OCI-LY7 (cell line): Measurements from ENCODE around the gene RAPGEF2. TPM values are rescaled to one million over a fixed set of nuclear protein-coding genes. Genes with fewer than 3 reads are reported as not detected.

ENCODE experiments used
- BruUV-seq: library from RNA; stranded (reverse); fragments of 400-500 nt; replicated peaks from 2 replicates; lab custom pipeline; 2021; lab: Mats Ljungman, UMichigan
- CTCF ChIA-PET: fragments of 300-600 bp; sonication (Branson Sonifier 250); formaldehyde crosslinking; loops from one replicate; lab custom pipeline; 2022; ENCODE audit warnings: antibody characterized with exemption; ENCODE audit not compliant: unreplicated experiment; lab: Charles Lee
- POLR2A ChIA-PET: fragments of 300-600 bp; sonication (Branson Sonifier 250); formaldehyde crosslinking; loops from one replicate; lab custom pipeline; 2022; ENCODE audit warnings: antibody characterized with exemption; lab: Charles Lee
- DNase-seq: peaks from one replicate; pipeline ENCODE4 v3.0.0-alpha.2; 2015; ENCODE audit warnings: low spot score
- H2AFZ ChIP-seq: fragments of 200-600 bp; sonication (generic), shearing (Covaris generic); 2 replicates; pipeline ENCODE4 v1.6.1; 2014; ENCODE audit warnings: mild to moderate bottlenecking, antibody characterized with exemption, low read length, moderate library complexity
- H3K27ac ChIP-seq: fragments of 200-600 bp; sonication (generic); 2 replicates; pipeline ENCODE4 v1.5.1; 2014; ENCODE audit warnings: mixed run types, low read depth, mild to moderate bottlenecking, moderate library complexity, low read length, inconsistent platforms; ENCODE audit not compliant: poor library complexity, severe bottlenecking
- H3K36me3 ChIP-seq: fragments of 200-600 bp; sonication (generic); 2 replicates; pipeline ENCODE4 v1.6.1; 2014; ENCODE audit warnings: mild to moderate bottlenecking, antibody characterized with exemption, low read length, moderate library complexity, mixed read lengths; ENCODE audit not compliant: insufficient read depth
- H3K4me1 ChIP-seq: fragments of 200-600 bp; sonication (generic); 2 replicates; pipeline ENCODE4 v1.5.1; 2014; ENCODE audit warnings: mild to moderate bottlenecking, low read length; ENCODE audit not compliant: insufficient read depth, poor library complexity, severe bottlenecking
- H3K4me2 ChIP-seq: fragments of 200-600 bp; sonication (generic); 2 replicates; pipeline ENCODE4 v1.6.1; 2014; ENCODE audit warnings: mild to moderate bottlenecking, low read length
- H3K4me3 ChIP-seq: fragments of 200-600 bp; sonication (generic); 2 replicates; pipeline ENCODE4 v1.5.1; 2014; ENCODE audit warnings: mild to moderate bottlenecking, low read depth, low read length; ENCODE audit not compliant: poor library complexity, severe bottlenecking
- H3K79me2 ChIP-seq: fragments of 200-600 bp; sonication (generic); 2 replicates; pipeline ENCODE4 v1.6.1; 2016; ENCODE audit warnings: low read depth, mild to moderate bottlenecking, low read length, moderate library complexity, mixed read lengths; ENCODE audit not compliant: insufficient read depth
- H3K9me2 ChIP-seq: fragments of 200-600 bp; sonication (generic); 2 replicates; pipeline ENCODE4 v1.6.1; 2016; ENCODE audit warnings: mild to moderate bottlenecking, low read length, mixed read lengths; ENCODE audit not compliant: insufficient read depth
- H3K9me3 ChIP-seq: fragments of 200-600 bp; sonication (generic); 2 replicates; pipeline ENCODE4 v1.6.1; 2014; ENCODE audit warnings: mild to moderate bottlenecking, mixed run types, low read length, mixed read lengths
- H4K20me1 ChIP-seq: fragments of 200-600 bp; sonication (generic); 2 replicates; pipeline ENCODE4 v1.6.1; 2014; ENCODE audit warnings: mild to moderate bottlenecking, antibody characterized with exemption, low read length, moderate library complexity, mixed read lengths; ENCODE audit not compliant: insufficient read depth
- CTCF ChIP-seq: fragments of 200-600 bp; sonication (generic); conservative IDR thresholded peaks from 2 replicates; pipeline ENCODE4 v1.5.1; 2014; ENCODE audit warnings: mild to moderate bottlenecking, antibody characterized with exemption, low read length, moderate library complexity, mixed read lengths
- EZH2phosphoT487 ChIP-seq: fragments of 200-600 bp; sonication (generic); IDR thresholded peaks from 2 replicates; pipeline ENCODE4 v1.6.1; 2018; ENCODE audit warnings: low read depth, borderline replicate concordance, mild to moderate bottlenecking, mixed run types, antibody characterized with exemption, low read length, moderate library complexity, mixed read lengths
- intact Hi-C: fragments of 100-400 bp; cut with micrococcal nuclease; formaldehyde crosslinking; loops from one replicate; pipeline ENCODE4 v1.10.0; 2022; ENCODE audit not compliant: unreplicated experiment
- total RNA-seq, 2 experiments: library from RNA; depleted of rRNA in 1 of 2; stranded (reverse); fragments of >200 nt in 1 of 2; shearing (Covaris generic) in 1 of 2; gene quantifications; 2 replicates each; pipeline ENCODE4 v1.2.3, GENCODE V29; 2014 to 2022

Gene RAPGEF2
- total RNA-seq, 2 experiments from 2014 or later, result 4.6 to 6.5 TPM

GRCh38 chr4:159269116-159269515 is 166.2 kb downstream of the RAPGEF2 start:
- intact Hi-C loops, result no loop called here

GRCh38 chr4:159269956-159270355 is 167.1 kb downstream of the RAPGEF2 start:
- no peaks in the 10 kb centered on the region for H3K9me3 ChIP-seq
- TF ChIP-seq CTCF (no peak), EZH2phosphoT487 (no peak)
- CTCF ChIA-PET, result no interaction called here
- no peak overlapping the region for H2AFZ ChIP-seq
- no peaks in the 10 kb centered on the region for H3K79me2 ChIP-seq
- H3K4me3 ChIP-seq, result no peak overlapping the region
- DNase-seq, result no peak
- no peak overlapping the region for H3K4me2 ChIP-seq
- H3K9me2 ChIP-seq, result no peaks in the 10 kb centered on the region
- no peaks in the 10 kb centered on the region for H3K36me3 ChIP-seq
- H3K27ac ChIP-seq, result no peak overlapping the region
- BruUV-seq, result no TSS peak
- intact Hi-C loops, result no loop called here
- no peaks in the 10 kb centered on the region for H4K20me1 ChIP-seq
- POLR2A ChIA-PET, result no interaction called here
- no peaks in the 10 kb centered on the region for H3K4me1 ChIP-seq

More at GRCh38 chr4:159269116-159269515, 166.2 kb downstream of the RAPGEF2 start:
- Histone ChIP-seq H3K4me1 (no peaks in the 10 kb centered on the region), H3K4me3 (no peak overlapping the region), H2AFZ (no peak overlapping the region), H3K4me2 (no peak overlapping the region), H3K27ac (no peak overlapping the region), H4K20me1 (no peaks in the 10 kb centered on the region), H3K9me3 (no peaks in the 10 kb centered on the region), H3K79me2 (no peaks in the 10 kb centered on the region), H3K36me3 (no peaks in the 10 kb centered on the region), H3K9me2 (no peaks in the 10 kb centered on the region)
- no peak for DNase-seq
- CTCF ChIA-PET, result no interaction called here
- POLR2A ChIA-PET, result no interaction called here
- no TSS peak for BruUV-seq
- TF ChIP-seq EZH2phosphoT487, result no peak

- intact Hi-C loops, result no loop called here
- CTCF ChIA-PET, result no interaction called here
- no peak overlapping the region for H3K27ac ChIP-seq
- no peaks in the 10 kb centered on the region for H3K36me3 ChIP-seq
- DNase-seq, result no peak
- no peaks in the 10 kb centered on the region for H4K20me1 ChIP-seq
- H3K4me1 ChIP-seq, result no peaks in the 10 kb centered on the region
- H3K9me2 ChIP-seq, result no peaks in the 10 kb centered on the region
- H3K9me3 ChIP-seq, result no peaks in the 10 kb centered on the region
- no peak overlapping the region for H3K4me2 ChIP-seq
- no peak overlapping the region for H2AFZ ChIP-seq
- BruUV-seq, result no TSS peak
- no peak overlapping the region for H3K4me3 ChIP-seq
- no peaks in the 10 kb centered on the region for H3K79me2 ChIP-seq
- TF ChIP-seq CTCF (no peak), EZH2phosphoT487 (no peak)
- POLR2A ChIA-PET, result interaction anchor here (0.6 kb wide), 1 partner anchor 76 kb away, joined by 3 read pairs; no protein-coding TSS in a partner anchor
Measured at GRCh38 chr4:159271856-159272255, 169.0 kb downstream of the RAPGEF2 start.
